Measurements from ENCODE around the gene CHADL.

CHADL gene

GRCh38 chr22:41254230-41254629 lies 13.5 kb upstream of the CHADL start:
- H3K9me3 ChIP-seq (ENCODE audit: low read length), result no peaks in the 10 kb centered on the region
- H3K27me3 ChIP-seq (ENCODE audit: control insufficient read depth in 1 of 2, insufficient read depth in 2 of 2, low read length in 2 of 2), result no peaks in the 10 kb centered on the region
- no peak overlapping the region for H3K27ac ChIP-seq (ENCODE audit: low read depth, low read length)
- no peaks in the 10 kb centered on the region for H3K4me1 ChIP-seq (ENCODE audit: insufficient read depth, low read length)
- H3K4me3 ChIP-seq (ENCODE audit: low read depth in 1 of 2, low read length in 2 of 2), result no peak overlapping the region
- no peak overlapping the region for H3K9ac ChIP-seq (ENCODE audit: low read length)
- peaks cover 33% of the 10 kb centered on the region for H3K36me3 ChIP-seq (ENCODE audit: insufficient read depth, low read length)

- no peaks in the 10 kb centered on the region for H3K9me3 ChIP-seq (ENCODE audit: low read length)
- no peaks in the 10 kb centered on the region for H3K27me3 ChIP-seq (ENCODE audit: control insufficient read depth in 1 of 2, insufficient read depth in 2 of 2, low read length in 2 of 2)
- H3K4me3 ChIP-seq (ENCODE audit: low read depth in 1 of 2, low read length in 2 of 2), result no peak overlapping the region
- no peak overlapping the region for H3K9ac ChIP-seq (ENCODE audit: low read length)
- peaks cover 43% of the 10 kb centered on the region for H3K36me3 ChIP-seq (ENCODE audit: insufficient read depth, low read length)
- no peak overlapping the region for H3K27ac ChIP-seq (ENCODE audit: low read depth, low read length)
- no peaks in the 10 kb centered on the region for H3K4me1 ChIP-seq (ENCODE audit: insufficient read depth, low read length)
These were observed 11.6 kb upstream of the CHADL start for GRCh38 chr22:41252365-41252764.

- H3K9ac ChIP-seq (ENCODE audit: low read length), result no peak overlapping the region
- no peak overlapping the region for H3K27ac ChIP-seq (ENCODE audit: low read depth, low read length)
- H3K9me3 ChIP-seq (ENCODE audit: low read length), result no peaks in the 10 kb centered on the region
- no peak overlapping the region for H3K4me3 ChIP-seq (ENCODE audit: low read depth in 1 of 2, low read length in 2 of 2)
- no peaks in the 10 kb centered on the region for H3K27me3 ChIP-seq (ENCODE audit: control insufficient read depth in 1 of 2, insufficient read depth in 2 of 2, low read length in 2 of 2)
- peaks cover 35% of the 10 kb centered on the region for H3K36me3 ChIP-seq (ENCODE audit: insufficient read depth, low read length)
- H3K4me1 ChIP-seq (ENCODE audit: insufficient read depth, low read length), result no peaks in the 10 kb centered on the region
These were observed 9.4 kb upstream of the CHADL start for GRCh38 chr22:41250127-41250526.

GRCh38 chr22:41249442-41249841 lies 8.7 kb upstream of the CHADL start:
- H3K4me1 ChIP-seq (ENCODE audit: insufficient read depth, low read length), result no peaks in the 10 kb centered on the region
- H3K9me3 ChIP-seq (ENCODE audit: low read length), result no peaks in the 10 kb centered on the region
- no peak overlapping the region for H3K27ac ChIP-seq (ENCODE audit: low read depth, low read length)
- no peak overlapping the region for H3K4me3 ChIP-seq (ENCODE audit: low read depth in 1 of 2, low read length in 2 of 2)
- H3K27me3 ChIP-seq (ENCODE audit: control insufficient read depth in 1 of 2, insufficient read depth in 2 of 2, low read length in 2 of 2), result no peaks in the 10 kb centered on the region
- no peak overlapping the region for H3K9ac ChIP-seq (ENCODE audit: low read length)
- H3K36me3 ChIP-seq (ENCODE audit: insufficient read depth, low read length), result peaks cover 35% of the 10 kb centered on the region

- Histone ChIP-seq H3K36me3 (ENCODE audit: insufficient read depth, low read length) (peaks cover 35% of the 10 kb centered on the region), H3K9me3 (ENCODE audit: low read length) (no peaks in the 10 kb centered on the region), H3K27me3 (ENCODE audit: control insufficient read depth in 1 of 2, insufficient read depth in 2 of 2, low read length in 2 of 2) (no peaks in the 10 kb centered on the region), H3K4me3 (ENCODE audit: low read depth in 1 of 2, low read length in 2 of 2) (no peak overlapping the region), H3K27ac (ENCODE audit: low read depth, low read length) (no peak overlapping the region), H3K9ac (ENCODE audit: low read length) (no peak overlapping the region), H3K4me1 (ENCODE audit: insufficient read depth, low read length) (no peaks in the 10 kb centered on the region)
These were observed 8.0 kb upstream of the CHADL start for GRCh38 chr22:41248758-41249157.

- H3K27me3 ChIP-seq (ENCODE audit: control insufficient read depth in 1 of 2, insufficient read depth in 2 of 2, low read length in 2 of 2), result no peaks in the 10 kb centered on the region
- no peaks in the 10 kb centered on the region for H3K4me1 ChIP-seq (ENCODE audit: insufficient read depth, low read length)
- no peaks in the 10 kb centered on the region for H3K9me3 ChIP-seq (ENCODE audit: low read length)
- H3K9ac ChIP-seq (ENCODE audit: low read length), result no peak overlapping the region
- no peak overlapping the region for H3K4me3 ChIP-seq (ENCODE audit: low read depth in 1 of 2, low read length in 2 of 2)
- H3K27ac ChIP-seq (ENCODE audit: low read depth, low read length), result no peak overlapping the region
- peaks cover 33% of the 10 kb centered on the region for H3K36me3 ChIP-seq (ENCODE audit: insufficient read depth, low read length)
These were observed 7.6 kb upstream of the CHADL start for GRCh38 chr22:41248314-41248713.

- Histone ChIP-seq H3K4me1 (ENCODE audit: insufficient read depth, low read length) (no peaks in the 10 kb centered on the region), H3K9ac (ENCODE audit: low read length) (no peak overlapping the region), H3K36me3 (ENCODE audit: insufficient read depth, low read length) (peaks cover 29% of the 10 kb centered on the region), H3K27me3 (ENCODE audit: control insufficient read depth in 1 of 2, insufficient read depth in 2 of 2, low read length in 2 of 2) (no peaks in the 10 kb centered on the region), H3K9me3 (ENCODE audit: low read length) (no peaks in the 10 kb centered on the region), H3K4me3 (ENCODE audit: low read depth in 1 of 2, low read length in 2 of 2) (no peak overlapping the region), H3K27ac (ENCODE audit: low read depth, low read length) (no peak overlapping the region)
These were observed 7.0 kb upstream of the CHADL start for GRCh38 chr22:41247703-41248102.

GRCh38 chr22:41245917-41246499 lies 5.3 kb upstream of the CHADL start:
- no peaks in the 10 kb centered on the region for H3K27me3 ChIP-seq (ENCODE audit: control insufficient read depth in 1 of 2, insufficient read depth in 2 of 2, low read length in 2 of 2)
- no peak overlapping the region for H3K4me3 ChIP-seq (ENCODE audit: low read depth in 1 of 2, low read length in 2 of 2)
- H3K27ac ChIP-seq (ENCODE audit: low read depth, low read length), result no peak overlapping the region
- H3K36me3 ChIP-seq (ENCODE audit: insufficient read depth, low read length), result peaks cover 27% of the 10 kb centered on the region
- H3K9me3 ChIP-seq (ENCODE audit: low read length), result no peaks in the 10 kb centered on the region
- no peaks in the 10 kb centered on the region for H3K4me1 ChIP-seq (ENCODE audit: insufficient read depth, low read length)
- H3K9ac ChIP-seq (ENCODE audit: low read length), result no peak overlapping the region

GRCh38 chr22:41243361-41243760 lies 2.6 kb upstream of the CHADL start:
- H3K27ac ChIP-seq (ENCODE audit: low read depth, low read length), result no peak overlapping the region
- H3K36me3 ChIP-seq (ENCODE audit: insufficient read depth, low read length), result peaks cover 2% of the 10 kb centered on the region
- H3K9me3 ChIP-seq (ENCODE audit: low read length), result no peaks in the 10 kb centered on the region
- no peaks in the 10 kb centered on the region for H3K27me3 ChIP-seq (ENCODE audit: control insufficient read depth in 1 of 2, insufficient read depth in 2 of 2, low read length in 2 of 2)
- no peak overlapping the region for H3K9ac ChIP-seq (ENCODE audit: low read length)
- H3K4me3 ChIP-seq (ENCODE audit: low read depth in 1 of 2, low read length in 2 of 2), result no peak overlapping the region
- H3K4me1 ChIP-seq (ENCODE audit: insufficient read depth, low read length), result no peaks in the 10 kb centered on the region

GRCh38 chr22:41242396-41243117 lies 1.8 kb upstream of the CHADL start:
- Histone ChIP-seq H3K36me3 (ENCODE audit: insufficient read depth, low read length) (no peaks in the 10 kb centered on the region), H3K9ac (ENCODE audit: low read length) (no peak overlapping the region), H3K27ac (ENCODE audit: low read depth, low read length) (no peak overlapping the region), H3K4me1 (ENCODE audit: insufficient read depth, low read length) (no peaks in the 10 kb centered on the region), H3K27me3 (ENCODE audit: control insufficient read depth in 1 of 2, insufficient read depth in 2 of 2, low read length in 2 of 2) (no peaks in the 10 kb centered on the region), H3K9me3 (ENCODE audit: low read length) (no peaks in the 10 kb centered on the region), H3K4me3 (ENCODE audit: low read depth in 1 of 2, low read length in 2 of 2) (no peak overlapping the region)

GRCh38 chr22:41241133-41241676 lies 474 bp upstream of the CHADL start:
- Histone ChIP-seq H3K27me3 (ENCODE audit: control insufficient read depth in 1 of 2, insufficient read depth in 2 of 2, low read length in 2 of 2) (no peaks in the 10 kb centered on the region), H3K27ac (ENCODE audit: low read depth, low read length) (no peak overlapping the region), H3K36me3 (ENCODE audit: insufficient read depth, low read length) (no peaks in the 10 kb centered on the region), H3K4me1 (ENCODE audit: insufficient read depth, low read length) (peaks cover 10% of the 10 kb centered on the region), H3K9ac (ENCODE audit: low read length) (no peak overlapping the region), H3K9me3 (ENCODE audit: low read length) (no peaks in the 10 kb centered on the region), H3K4me3 (ENCODE audit: low read depth in 1 of 2, low read length in 2 of 2) (no peak overlapping the region)

Data from muscle layer of colon (tissue), 2 donors.